ENCODE results near the gene SORCS1.

The SORCS1 gene

GRCh38 chr10:107126512-107127065, 37.9 kb downstream of the SORCS1 start:
- no peak for TF ChIP-seq EZH2 (optimal IDR thresholded peaks at IDR 0.05; ENCODE audit: low read depth, low read length)
- TF ChIP-seq EZH2phosphoT487 (IDR thresholded peaks at IDR 0.05; ENCODE audit: low read length) = no peak
- TF ChIP-seq, protein P1, sequence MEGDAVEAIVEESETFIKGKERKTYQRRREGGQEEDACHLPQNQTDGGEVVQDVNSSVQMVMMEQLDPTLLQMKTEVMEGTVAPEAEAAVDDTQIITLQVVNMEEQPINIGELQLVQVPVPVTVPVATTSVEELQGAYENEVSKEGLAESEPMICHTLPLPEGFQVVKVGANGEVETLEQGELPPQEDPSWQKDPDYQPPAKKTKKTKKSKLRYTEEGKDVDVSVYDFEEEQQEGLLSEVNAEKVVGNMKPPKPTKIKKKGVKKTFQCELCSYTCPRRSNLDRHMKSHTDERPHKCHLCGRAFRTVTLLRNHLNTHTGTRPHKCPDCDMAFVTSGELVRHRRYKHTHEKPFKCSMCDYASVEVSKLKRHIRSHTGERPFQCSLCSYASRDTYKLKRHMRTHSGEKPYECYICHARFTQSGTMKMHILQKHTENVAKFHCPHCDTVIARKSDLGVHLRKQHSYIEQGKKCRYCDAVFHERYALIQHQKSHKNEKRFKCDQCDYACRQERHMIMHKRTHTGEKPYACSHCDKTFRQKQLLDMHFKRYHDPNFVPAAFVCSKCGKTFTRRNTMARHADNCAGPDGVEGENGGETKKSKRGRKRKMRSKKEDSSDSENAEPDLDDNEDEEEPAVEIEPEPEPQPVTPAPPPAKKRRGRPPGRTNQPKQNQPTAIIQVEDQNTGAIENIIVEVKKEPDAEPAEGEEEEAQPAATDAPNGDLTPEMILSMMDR (IDR thresholded peaks at IDR 0.05; ENCODE audit: low read length) = no peak
- Histone ChIP-seq H3K79me2 (ENCODE audit: low read length) (no peaks in the 10 kb centered on the region), H3K27ac (ENCODE audit: low read length) (no peak overlapping the region), H3K4me3 (ENCODE audit: low read length) (no peak overlapping the region), H3K4me1 (ENCODE audit: low read length) (no peaks in the 10 kb centered on the region), H4K20me1 (ENCODE audit: insufficient read depth, low read length) (no peaks in the 10 kb centered on the region), H2AFZ (ENCODE audit: low read length) (no peak overlapping the region), H3F3A (ENCODE audit: insufficient read depth, low read length) (no peaks in the 10 kb centered on the region), H3K9ac (ENCODE audit: low read length) (no peak overlapping the region), H3K36me3 (replicated peaks; ENCODE audit: insufficient read depth, low read length) (no peaks in the 10 kb centered on the region), H3K9me2 (replicated peaks; ENCODE audit: insufficient read depth, low read length) (no peaks in the 10 kb centered on the region), H3K4me2 (ENCODE audit: low read depth, low read length) (no peak overlapping the region), H3K9me3 (replicated peaks; ENCODE audit: insufficient read depth, low read length) (no peaks in the 10 kb centered on the region), H3K27me3 (replicated peaks; ENCODE audit: insufficient read depth, low read length) (no peaks in the 10 kb centered on the region)
- no peak for DNase-seq

DNA sequence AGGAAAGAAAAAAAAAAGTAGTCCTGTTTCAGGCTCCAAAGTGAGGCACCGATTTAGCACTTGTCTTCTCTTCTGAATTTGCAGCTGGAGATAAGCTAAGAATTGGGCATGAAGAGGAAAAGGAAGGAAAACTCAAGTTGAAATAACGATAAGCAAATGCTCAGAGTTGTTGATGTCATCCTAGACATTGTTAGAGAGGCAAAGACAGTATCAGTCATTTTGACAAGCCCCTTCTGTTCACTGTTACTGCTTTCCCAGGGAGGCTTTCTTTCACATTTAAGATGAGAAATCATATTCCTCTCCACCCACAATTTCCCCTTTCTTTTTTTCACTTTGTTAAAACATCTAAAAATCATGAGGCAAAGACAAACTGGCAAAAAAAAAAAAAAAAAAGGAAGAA, 41.8 kb downstream of the SORCS1 start:
- H3K4me1 ChIP-seq (ENCODE audit: low read length) = no peaks in the 10 kb centered on the region
- H2AFZ ChIP-seq (ENCODE audit: low read length) = no peak overlapping the region
- no peak for TF ChIP-seq EZH2phosphoT487 (IDR thresholded peaks at IDR 0.05; ENCODE audit: low read length)
- TF ChIP-seq, protein P1 (IDR thresholded peaks at IDR 0.05; ENCODE audit: low read length) = no peak
- no peak for TF ChIP-seq EZH2 (optimal IDR thresholded peaks at IDR 0.05; ENCODE audit: low read depth, low read length)
- no peak overlapping the region for H3K4me3 ChIP-seq (ENCODE audit: low read length)
- no peaks in the 10 kb centered on the region for H3K9me2 ChIP-seq (replicated peaks; ENCODE audit: insufficient read depth, low read length)
- no peaks in the 10 kb centered on the region for H3K9me3 ChIP-seq (replicated peaks; ENCODE audit: insufficient read depth, low read length)
- H3K79me2 ChIP-seq (ENCODE audit: low read length) = no peaks in the 10 kb centered on the region
- H4K20me1 ChIP-seq (ENCODE audit: insufficient read depth, low read length) = no peaks in the 10 kb centered on the region
- H3K27me3 ChIP-seq (replicated peaks; ENCODE audit: insufficient read depth, low read length) = no peaks in the 10 kb centered on the region
- no peak for DNase-seq
- H3F3A ChIP-seq (ENCODE audit: insufficient read depth, low read length) = no peaks in the 10 kb centered on the region
- no peaks in the 10 kb centered on the region for H3K36me3 ChIP-seq (replicated peaks; ENCODE audit: insufficient read depth, low read length)
- no peak overlapping the region for H3K4me2 ChIP-seq (ENCODE audit: low read depth, low read length)
- H3K9ac ChIP-seq (ENCODE audit: low read length) = no peak overlapping the region
- H3K27ac ChIP-seq (ENCODE audit: low read length) = no peak overlapping the region

- H2AFZ ChIP-seq (ENCODE audit: low read length) = no peak overlapping the region
These were observed 45.6 kb downstream of the SORCS1 start for GRCh38 chr10:107118866-107119265.

More at GRCh38 chr10:107118866-107119265, 45.6 kb downstream of the SORCS1 start:
- no peaks in the 10 kb centered on the region for H3K9me3 ChIP-seq (replicated peaks; ENCODE audit: insufficient read depth, low read length)
- H3K4me1 ChIP-seq (ENCODE audit: low read length) = no peaks in the 10 kb centered on the region
- no peaks in the 10 kb centered on the region for H4K20me1 ChIP-seq (ENCODE audit: insufficient read depth, low read length)
- no peaks in the 10 kb centered on the region for H3K9me2 ChIP-seq (replicated peaks; ENCODE audit: insufficient read depth, low read length)
- no peak overlapping the region for H3K4me3 ChIP-seq (ENCODE audit: low read length)
- no peaks in the 10 kb centered on the region for H3K79me2 ChIP-seq (ENCODE audit: low read length)
- no peak overlapping the region for H3K27ac ChIP-seq (ENCODE audit: low read length)
- no peak for TF ChIP-seq EZH2phosphoT487 (IDR thresholded peaks at IDR 0.05; ENCODE audit: low read length)
- TF ChIP-seq, protein P1 (IDR thresholded peaks at IDR 0.05; ENCODE audit: low read length) = no peak
- TF ChIP-seq EZH2 (optimal IDR thresholded peaks at IDR 0.05; ENCODE audit: low read depth, low read length) = no peak
- H3F3A ChIP-seq (ENCODE audit: insufficient read depth, low read length) = no peaks in the 10 kb centered on the region
- no peaks in the 10 kb centered on the region for H3K36me3 ChIP-seq (replicated peaks; ENCODE audit: insufficient read depth, low read length)
- H3K9ac ChIP-seq (ENCODE audit: low read length) = no peak overlapping the region
- H3K27me3 ChIP-seq (replicated peaks; ENCODE audit: insufficient read depth, low read length) = no peaks in the 10 kb centered on the region
- no peak for DNase-seq
- H3K4me2 ChIP-seq (ENCODE audit: low read depth, low read length) = no peak overlapping the region
